A549 treated with AZD9567 at 1 μM for 4 hours (cell line): ENCODE results near the gene ATXN2L. TPM values are rescaled to one million over a fixed set of nuclear protein-coding genes. Genes with fewer than 3 reads are reported as not detected.

Source experiments
- total RNA-seq: library from RNA; stranded (reverse); fragments of 200-300 nt; extraction: Qiagen RNA extraction; gene quantifications from 5 replicates; pipeline ENCODE4 v1.2.3, GENCODE V29; 2022; ENCODE audit not compliant: insufficient read depth

The ATXN2L gene, protein sequence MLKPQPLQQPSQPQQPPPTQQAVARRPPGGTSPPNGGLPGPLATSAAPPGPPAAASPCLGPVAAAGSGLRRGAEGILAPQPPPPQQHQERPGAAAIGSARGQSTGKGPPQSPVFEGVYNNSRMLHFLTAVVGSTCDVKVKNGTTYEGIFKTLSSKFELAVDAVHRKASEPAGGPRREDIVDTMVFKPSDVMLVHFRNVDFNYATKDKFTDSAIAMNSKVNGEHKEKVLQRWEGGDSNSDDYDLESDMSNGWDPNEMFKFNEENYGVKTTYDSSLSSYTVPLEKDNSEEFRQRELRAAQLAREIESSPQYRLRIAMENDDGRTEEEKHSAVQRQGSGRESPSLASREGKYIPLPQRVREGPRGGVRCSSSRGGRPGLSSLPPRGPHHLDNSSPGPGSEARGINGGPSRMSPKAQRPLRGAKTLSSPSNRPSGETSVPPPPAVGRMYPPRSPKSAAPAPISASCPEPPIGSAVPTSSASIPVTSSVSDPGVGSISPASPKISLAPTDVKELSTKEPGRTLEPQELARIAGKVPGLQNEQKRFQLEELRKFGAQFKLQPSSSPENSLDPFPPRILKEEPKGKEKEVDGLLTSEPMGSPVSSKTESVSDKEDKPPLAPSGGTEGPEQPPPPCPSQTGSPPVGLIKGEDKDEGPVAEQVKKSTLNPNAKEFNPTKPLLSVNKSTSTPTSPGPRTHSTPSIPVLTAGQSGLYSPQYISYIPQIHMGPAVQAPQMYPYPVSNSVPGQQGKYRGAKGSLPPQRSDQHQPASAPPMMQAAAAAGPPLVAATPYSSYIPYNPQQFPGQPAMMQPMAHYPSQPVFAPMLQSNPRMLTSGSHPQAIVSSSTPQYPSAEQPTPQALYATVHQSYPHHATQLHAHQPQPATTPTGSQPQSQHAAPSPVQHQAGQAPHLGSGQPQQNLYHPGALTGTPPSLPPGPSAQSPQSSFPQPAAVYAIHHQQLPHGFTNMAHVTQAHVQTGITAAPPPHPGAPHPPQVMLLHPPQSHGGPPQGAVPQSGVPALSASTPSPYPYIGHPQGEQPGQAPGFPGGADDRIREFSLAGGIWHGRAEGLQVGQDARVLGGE
- total RNA-seq = 72.6 to 125 TPM (median 118 TPM) in 5 replicates

DNA sequence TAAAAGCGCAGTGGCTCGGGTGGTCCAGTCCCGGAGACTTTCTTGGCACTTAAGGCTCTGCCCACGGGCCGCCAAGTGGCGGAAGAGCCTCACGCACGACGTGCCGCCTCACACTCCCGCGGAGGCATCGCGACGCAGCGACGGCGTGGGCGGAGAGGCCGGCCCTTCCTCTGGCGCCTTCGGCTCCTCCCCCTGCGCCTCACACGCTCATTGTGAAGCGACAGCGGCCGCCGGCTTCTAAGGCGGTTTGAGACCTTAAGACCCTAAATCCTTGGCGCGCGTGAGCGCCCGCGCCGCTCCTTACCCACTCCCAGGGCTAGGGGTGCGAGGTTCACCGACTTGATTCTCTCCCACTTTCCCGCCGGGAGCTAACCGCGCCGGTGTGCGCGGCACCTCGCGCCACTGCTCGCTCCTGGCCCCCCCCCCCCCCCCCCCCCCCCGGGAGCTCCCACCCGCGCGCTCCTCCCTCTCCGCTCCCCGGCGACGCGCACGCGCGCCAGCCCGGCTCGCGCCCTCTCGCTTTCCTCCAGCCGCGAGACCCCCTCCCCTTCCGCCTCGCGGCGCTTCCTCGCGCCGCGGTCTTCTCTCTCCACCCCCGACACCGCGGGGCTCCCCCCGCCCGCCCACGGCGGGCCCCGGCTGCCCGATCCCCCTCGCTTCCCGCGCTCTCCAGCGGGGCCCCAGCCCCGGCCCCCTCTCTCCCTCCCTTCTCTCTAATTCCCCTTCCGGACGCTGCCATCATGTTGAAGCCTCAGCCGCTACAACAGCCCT, at the start of gene ATXN2L:
TSS of gene ATXN2L (plus strand) at position 480 of the 771 bp plus-strand sequence. CDS start at position 741, 261 bp downstream.

DNA sequence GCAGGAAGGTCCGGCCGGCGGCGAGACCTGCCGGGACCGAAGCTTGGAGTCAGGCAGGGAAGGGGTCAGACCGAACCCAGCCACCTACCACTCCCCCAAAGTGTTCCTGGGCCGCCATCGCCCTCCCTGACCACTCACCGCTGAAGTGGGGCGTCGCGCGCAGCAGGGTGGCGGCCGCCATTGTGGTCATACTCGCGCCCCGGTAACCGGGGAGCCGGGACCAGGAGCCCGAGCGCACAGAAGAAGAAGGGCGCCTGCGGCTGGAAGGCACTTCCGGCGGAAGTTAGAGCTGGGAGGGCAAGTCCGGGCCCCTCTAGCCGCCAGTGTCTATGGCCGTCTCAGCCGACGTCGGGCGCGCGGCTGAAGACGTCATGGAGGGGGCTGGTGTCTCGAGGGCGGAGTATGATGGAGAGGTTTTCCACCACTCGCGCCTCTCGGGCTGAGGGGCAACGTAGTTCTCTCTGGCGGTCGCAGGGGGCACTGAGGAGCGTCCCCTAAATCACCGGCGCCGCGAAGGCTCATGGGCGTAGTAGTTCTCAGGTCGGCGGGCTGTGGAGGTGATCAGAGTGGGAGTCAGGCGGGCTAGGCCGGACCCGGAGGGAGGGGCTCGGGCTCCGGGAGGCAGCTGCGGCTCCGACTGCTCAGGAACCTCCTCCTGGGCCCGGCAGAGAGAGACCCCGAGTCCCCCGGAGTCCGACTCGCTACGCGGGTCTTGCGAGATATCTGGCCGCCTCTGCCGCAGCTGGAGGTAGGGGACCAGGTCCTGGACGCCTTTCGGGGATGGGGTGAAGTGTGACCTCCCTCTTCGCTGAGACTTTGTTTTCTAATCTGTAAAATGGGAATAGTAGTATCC, 23.5 kb downstream of the ATXN2L start, which contains the start of gene TUFM:
TSS of gene TUFM (minus strand) at position 269 of the 853 bp plus-strand sequence. CDS start at position 190, 79 bp downstream.

DNA sequence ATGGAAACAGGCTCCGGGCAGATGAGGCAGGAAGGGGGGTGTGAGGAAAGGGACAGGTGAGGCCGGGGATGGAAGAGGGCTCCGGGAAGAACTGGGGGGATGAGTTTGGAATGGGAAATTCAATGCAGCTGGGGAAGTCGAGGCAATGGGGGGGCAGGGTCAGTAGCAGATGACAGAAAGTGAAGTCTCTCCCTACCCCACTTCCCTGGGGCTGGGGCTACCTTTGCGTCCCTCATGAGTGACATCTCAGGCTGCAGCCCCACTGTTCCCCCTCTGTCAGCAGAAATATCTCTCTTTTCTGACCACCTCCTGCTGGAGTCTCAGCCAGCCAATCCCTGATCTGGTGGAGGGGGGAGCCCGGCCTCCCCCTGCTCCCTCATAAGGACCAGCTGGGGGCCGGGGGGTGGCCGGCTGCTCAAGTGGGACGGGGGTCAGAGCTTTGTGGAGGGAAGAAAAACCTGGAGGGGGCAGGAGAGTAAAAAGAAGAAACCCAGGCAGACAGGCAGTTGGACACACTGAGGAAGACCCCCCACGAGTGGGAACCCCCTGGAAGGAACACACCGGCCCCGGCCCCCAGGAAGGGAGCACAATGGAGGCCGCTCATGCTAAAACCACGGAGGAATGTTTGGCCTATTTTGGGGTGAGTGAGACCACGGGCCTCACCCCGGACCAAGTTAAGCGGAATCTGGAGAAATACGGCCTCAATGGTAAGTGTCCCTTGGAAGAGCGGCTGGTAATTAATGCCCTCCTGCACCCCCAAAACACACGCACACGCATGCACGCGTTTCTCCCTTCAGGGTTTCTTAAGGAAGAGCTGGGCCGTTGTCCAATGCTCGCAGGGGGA, 55.5 kb downstream of the ATXN2L start, which contains the start of gene ATP2A1:
TSS of gene ATP2A1 (plus strand) at position 406 of the 844 bp plus-strand sequence. CDS start at position 590, 184 bp downstream.

Other genes starting within 250 kb of the ATXN2L start
- gene SULT1A2, start 225.9 kb upstream of the ATXN2L start, total RNA-seq = 0.10 TPM in 1 of 5 replicates, not detected in the others
- gene SULT1A1, start 213.0 kb upstream of the ATXN2L start, total RNA-seq = 3.3 to 6.4 TPM (median 5.0 TPM) in 5 replicates
- 0.22 to 0.62 TPM (median 0.23 TPM) in 3 of 5 replicates, not detected in the others for gene NPIPB8, start 184.9 kb upstream of the ATXN2L start, total RNA-seq
- 180 to 372 TPM (median 323 TPM) in 5 replicates for gene EIF3C, start 111.5 kb upstream of the ATXN2L start, total RNA-seq
- 1.6 to 2.2 TPM (median 1.9 TPM) in 5 replicates for gene NPIPB9, start 71.2 kb upstream of the ATXN2L start, total RNA-seq
- gene TUFM, start 23.3 kb downstream of the ATXN2L start, total RNA-seq = 213 to 311 TPM (median 295 TPM) in 5 replicates
- 15.5 to 30.0 TPM (median 28.9 TPM) in 5 replicates for gene SH2B1, start 40.8 kb downstream of the ATXN2L start, total RNA-seq
- gene ATP2A1, start 55.5 kb downstream of the ATXN2L start, total RNA-seq = 1.4 to 3.5 TPM (median 2.8 TPM) in 5 replicates
- 8.3 to 10.2 TPM (median 9.4 TPM) in 5 replicates for gene RABEP2, start 102.2 kb downstream of the ATXN2L start, total RNA-seq
- gene CD19, start 109.0 kb downstream of the ATXN2L start, total RNA-seq = not detected in 5 replicates
- gene NFATC2IP, start 127.9 kb downstream of the ATXN2L start, total RNA-seq = 9.1 to 28.3 TPM (median 25.7 TPM) in 5 replicates
- 47.7 to 79.2 TPM (median 72.5 TPM) in 5 replicates for gene SPNS1, start 151.8 kb downstream of the ATXN2L start, total RNA-seq
- gene LAT, start 162.1 kb downstream of the ATXN2L start, total RNA-seq = 3.8 to 4.4 TPM (median 4.0 TPM) in 5 replicates